ENCODE data around the gene SLC25A44.
A peak's percentile ranks its signal among the peaks of the same experiment; 100 is the strongest.

Gene SLC25A44

GRCh38 chr1:156233426-156234127 is 39.7 kb downstream of the SLC25A44 start:
- Mint-ChIP-seq H3K4me3 (no peak overlapping the region), H3K9me3 (no peaks in the 10 kb centered on the region), H3K4me1 (no peaks in the 10 kb centered on the region), H3K27ac (peak overlapping the region; percentile 55), H3K27me3 (ENCODE audit: low read depth, poor library complexity) (no peaks in the 10 kb centered on the region), H3K36me3 (ENCODE audit: low read depth) (peaks cover 54% of the 10 kb centered on the region)
- TF ChIP-seq CTCF (IDR thresholded peaks at IDR 0.05) = no peak
- no peak for DNase-seq

GRCh38 chr1:156236164-156236563 is 42.3 kb downstream of the SLC25A44 start:
- no peak for DNase-seq
- TF ChIP-seq CTCF (IDR thresholded peaks at IDR 0.05) = no peak
- Mint-ChIP-seq H3K27me3 (ENCODE audit: low read depth, poor library complexity) (peaks cover 2% of the 10 kb centered on the region), H3K36me3 (ENCODE audit: low read depth) (peaks cover 43% of the 10 kb centered on the region), H3K27ac (no peak overlapping the region), H3K4me1 (peaks cover 7% of the 10 kb centered on the region), H3K4me3 (no peak overlapping the region), H3K9me3 (no peaks in the 10 kb centered on the region)

GRCh38 chr1:156238248-156238647 is 44.3 kb downstream of the SLC25A44 start:
- no peak for TF ChIP-seq CTCF (IDR thresholded peaks at IDR 0.05)

GRCh38 chr1:156241311-156241811 is 47.5 kb downstream of the SLC25A44 start:
- Mint-ChIP-seq H3K36me3 (ENCODE audit: low read depth) (peaks cover 22% of the 10 kb centered on the region), H3K4me1 (peaks cover 18% of the 10 kb centered on the region), H3K9me3 (no peaks in the 10 kb centered on the region), H3K4me3 (no peak overlapping the region), H3K27me3 (ENCODE audit: low read depth, poor library complexity) (peaks cover 2% of the 10 kb centered on the region), H3K27ac (peak overlapping the region; percentile 80)
- no peak for TF ChIP-seq CTCF (IDR thresholded peaks at IDR 0.05)
- DNase-seq = no peak

More at GRCh38 chr1:156238248-156238647, 44.3 kb downstream of the SLC25A44 start:
- no peak overlapping the region for H3K4me3 Mint-ChIP-seq
- H3K27ac Mint-ChIP-seq = no peak overlapping the region
- no peak for DNase-seq
- peaks cover 2% of the 10 kb centered on the region for H3K27me3 Mint-ChIP-seq (ENCODE audit: low read depth, poor library complexity)
- H3K4me1 Mint-ChIP-seq = peaks cover 7% of the 10 kb centered on the region
- peaks cover 38% of the 10 kb centered on the region for H3K36me3 Mint-ChIP-seq (ENCODE audit: low read depth)
- H3K9me3 Mint-ChIP-seq = no peaks in the 10 kb centered on the region

- no peak for TF ChIP-seq CTCF (IDR thresholded peaks at IDR 0.05)
- peaks cover 20% of the 10 kb centered on the region for H3K4me1 Mint-ChIP-seq
- peaks cover 2% of the 10 kb centered on the region for H3K27me3 Mint-ChIP-seq (ENCODE audit: low read depth, poor library complexity)
- no peaks in the 10 kb centered on the region for H3K9me3 Mint-ChIP-seq
- no peak within 1 kb of the TSS for H3K4me3 Mint-ChIP-seq
- H3K36me3 Mint-ChIP-seq (ENCODE audit: low read depth) = peaks cover 17% of the 10 kb centered on the region
- peak within 1 kb of the TSS; percentile 81 for H3K27ac Mint-ChIP-seq
- DNase-seq = no peak
Measured at GRCh38 chr1:156241926-156242325, 48.0 kb downstream of the SLC25A44 start, which contains the start of gene BGLAP. TSS of gene BGLAP (plus strand) at chr1:156242184. CDS start at chr1:156242232, 48 bp downstream.

GRCh38 chr1:156242738-156243137 is 48.8 kb downstream of the SLC25A44 start:
- DNase-seq = no peak
- Mint-ChIP-seq H3K27me3 (ENCODE audit: low read depth, poor library complexity) (peaks cover 2% of the 10 kb centered on the region), H3K4me3 (no peak overlapping the region), H3K9me3 (no peaks in the 10 kb centered on the region), H3K4me1 (peaks cover 24% of the 10 kb centered on the region), H3K27ac (peak overlapping the region; percentile 66), H3K36me3 (ENCODE audit: low read depth) (peaks cover 12% of the 10 kb centered on the region)
- TF ChIP-seq CTCF (IDR thresholded peaks at IDR 0.05) = no peak

All from nephron progenitor cell (in vitro differentiated cells).